DOHH2 (cell line): Measurements from ENCODE around the gene CNGA4.

Experiments
- H3F3A ChIP-seq: fragments of 200-600 bp; sonication (generic), shearing (Covaris generic); 2 replicates; pipeline ENCODE4 v1.6.0; 2016; ENCODE audit warnings: antibody characterized with exemption, mild to moderate bottlenecking; ENCODE audit not compliant: control insufficient read depth, insufficient read depth
- H3K27ac ChIP-seq: fragments of 200-600 bp; sonication (generic); 2 replicates; pipeline ENCODE4 v1.5.1; 2014; ENCODE audit warnings: low read depth, mild to moderate bottlenecking, low read length, moderate library complexity
- H3K27me3 ChIP-seq: fragments of 200-600 bp; sonication (generic); 2 replicates; pipeline ENCODE4 v1.6.1; 2014; ENCODE audit warnings: mild to moderate bottlenecking, low read length, mixed read lengths; ENCODE audit not compliant: control insufficient read depth
- H3K36me3 ChIP-seq: fragments of 200-600 bp; sonication (generic); 2 replicates; pipeline ENCODE4 v1.6.1; 2014; ENCODE audit warnings: mild to moderate bottlenecking, low read length, moderate library complexity, mixed read lengths; ENCODE audit not compliant: control insufficient read depth
- H3K4me1 ChIP-seq: fragments of 200-600 bp; sonication (generic); 2 replicates; pipeline ENCODE4 v1.6.1; 2014; ENCODE audit warnings: mild to moderate bottlenecking, low read length, mixed read lengths; ENCODE audit not compliant: control insufficient read depth
- H3K4me2 ChIP-seq: fragments of 200-600 bp; sonication (generic); 2 replicates; pipeline ENCODE4 v1.6.0; 2014; ENCODE audit warnings: mild to moderate bottlenecking, low read length, moderate library complexity
- H3K4me3 ChIP-seq: fragments of 200-600 bp; sonication (generic); 2 replicates; pipeline ENCODE4 v1.5.1; 2014; ENCODE audit warnings: mild to moderate bottlenecking, low read length, mixed read lengths
- H3K79me2 ChIP-seq: fragments of 200-600 bp; sonication (generic); 2 replicates; pipeline ENCODE4 v1.6.1; 2014; ENCODE audit warnings: mild to moderate bottlenecking, low read length, mixed read lengths; ENCODE audit not compliant: control insufficient read depth
- H3K9me2 ChIP-seq: fragments of 200-600 bp; sonication (generic); replicated peaks from 2 replicates; pipeline ENCODE4 v1.6.1; 2014; ENCODE audit warnings: mild to moderate bottlenecking, low read length, mixed read lengths; ENCODE audit not compliant: control insufficient read depth
- H3K9me3 ChIP-seq: fragments of 200-600 bp; sonication (generic); 2 replicates; pipeline ENCODE4 v1.6.1; 2014; ENCODE audit warnings: antibody characterized with exemption, low read length, mixed read lengths; ENCODE audit not compliant: control insufficient read depth, insufficient read depth
- H4K20me1 ChIP-seq: fragments of 200-600 bp; sonication (generic); 2 replicates; pipeline ENCODE4 v1.6.0; 2014; ENCODE audit warnings: low read depth, mild to moderate bottlenecking, antibody characterized with exemption, low read length, moderate library complexity; ENCODE audit not compliant: control insufficient read depth, insufficient read depth
- CTCF ChIP-seq: fragments of 200-600 bp; sonication (generic); IDR thresholded peaks from one replicate; pipeline ENCODE4 v1.5.1; 2014; ENCODE audit warnings: antibody characterized with exemption, mild to moderate bottlenecking, low read depth, low read length; ENCODE audit not compliant: poor library complexity, severe bottlenecking
- EZH2phosphoT487 ChIP-seq: fragments of 200-600 bp; sonication (generic); IDR thresholded peaks from 2 replicates; pipeline ENCODE4 v1.6.1; 2017; ENCODE audit warnings: borderline replicate concordance, mild to moderate bottlenecking, antibody characterized with exemption, low read length, moderate library complexity, mixed read lengths

CNGA4 gene

GRCh38 chr11:6260207-6260726, 21.4 kb downstream of the CNGA4 start:
- no peaks in the 10 kb centered on the region for H3K79me2 ChIP-seq
- H3F3A ChIP-seq: no peaks in the 10 kb centered on the region
- H4K20me1 ChIP-seq: no peaks in the 10 kb centered on the region
- no peaks in the 10 kb centered on the region for H3K9me2 ChIP-seq
- H3K4me1 ChIP-seq: no peaks in the 10 kb centered on the region
- peaks cover 11% of the 10 kb centered on the region for H3K27me3 ChIP-seq
- TF ChIP-seq CTCF: no peak
- TF ChIP-seq EZH2phosphoT487: no peak
- H3K9me3 ChIP-seq: no peaks in the 10 kb centered on the region
- H3K36me3 ChIP-seq: no peaks in the 10 kb centered on the region
- H3K27ac ChIP-seq: no peak overlapping the region
- no peak overlapping the region for H3K4me3 ChIP-seq
- no peak overlapping the region for H3K4me2 ChIP-seq

- Histone ChIP-seq H3F3A (no peaks in the 10 kb centered on the region), H3K4me1 (no peaks in the 10 kb centered on the region), H3K4me2 (no peak overlapping the region), H3K9me2 (no peaks in the 10 kb centered on the region), H3K27me3 (peaks cover 3% of the 10 kb centered on the region), H3K36me3 (no peaks in the 10 kb centered on the region), H3K27ac (no peak overlapping the region), H3K79me2 (no peaks in the 10 kb centered on the region), H3K9me3 (no peaks in the 10 kb centered on the region), H3K4me3 (no peak overlapping the region), H4K20me1 (no peaks in the 10 kb centered on the region)
- TF ChIP-seq EZH2phosphoT487 (no peak), CTCF (no peak)
These were observed 24.8 kb downstream of the CNGA4 start for GRCh38 chr11:6263662-6264061.

- no peaks in the 10 kb centered on the region for H3K79me2 ChIP-seq
- H3K9me3 ChIP-seq: no peaks in the 10 kb centered on the region
- H3K9me2 ChIP-seq: no peaks in the 10 kb centered on the region
- peaks cover 3% of the 10 kb centered on the region for H3K27me3 ChIP-seq
- no peak overlapping the region for H3K4me3 ChIP-seq
- H3K36me3 ChIP-seq: no peaks in the 10 kb centered on the region
- H3K4me2 ChIP-seq: no peak overlapping the region
- no peaks in the 10 kb centered on the region for H4K20me1 ChIP-seq
- no peaks in the 10 kb centered on the region for H3F3A ChIP-seq
- no peaks in the 10 kb centered on the region for H3K4me1 ChIP-seq
- TF ChIP-seq CTCF: no peak
- TF ChIP-seq EZH2phosphoT487: no peak
- H3K27ac ChIP-seq: no peak overlapping the region
These were observed 29.9 kb downstream of the CNGA4 start for GRCh38 chr11:6268820-6269219.

- no peak overlapping the region for H3K4me3 ChIP-seq
- no peaks in the 10 kb centered on the region for H3K9me2 ChIP-seq
- H3F3A ChIP-seq: no peaks in the 10 kb centered on the region
- no peak overlapping the region for H3K4me2 ChIP-seq
- no peak overlapping the region for H3K27ac ChIP-seq
- H3K27me3 ChIP-seq: no peaks in the 10 kb centered on the region; the same call in none of the 2 replicates
- no peaks in the 10 kb centered on the region for H3K36me3 ChIP-seq
- H3K79me2 ChIP-seq: no peaks in the 10 kb centered on the region
- TF ChIP-seq EZH2phosphoT487: no peak
- TF ChIP-seq CTCF: no peak
- H3K9me3 ChIP-seq: no peaks in the 10 kb centered on the region
- H4K20me1 ChIP-seq: no peaks in the 10 kb centered on the region
- H3K4me1 ChIP-seq: no peaks in the 10 kb centered on the region
These were observed 31.1 kb downstream of the CNGA4 start for GRCh38 chr11:6269994-6270393.
